Germinal center (tissue), 1 donor: ENCODE measurements around the gene CDK3.
"Not testable (repeated sequence)": the region's sequence is repeated elsewhere in the genome, so short reads cannot be mapped to it uniquely, and the experiment has no call there.

ENCODE experiments used
- DNase-seq: peaks from one replicate; pipeline ENCODE4 v3.0.0; 2012; ENCODE audit warnings: mixed read lengths, low spot score

The CDK3 gene

DNA sequence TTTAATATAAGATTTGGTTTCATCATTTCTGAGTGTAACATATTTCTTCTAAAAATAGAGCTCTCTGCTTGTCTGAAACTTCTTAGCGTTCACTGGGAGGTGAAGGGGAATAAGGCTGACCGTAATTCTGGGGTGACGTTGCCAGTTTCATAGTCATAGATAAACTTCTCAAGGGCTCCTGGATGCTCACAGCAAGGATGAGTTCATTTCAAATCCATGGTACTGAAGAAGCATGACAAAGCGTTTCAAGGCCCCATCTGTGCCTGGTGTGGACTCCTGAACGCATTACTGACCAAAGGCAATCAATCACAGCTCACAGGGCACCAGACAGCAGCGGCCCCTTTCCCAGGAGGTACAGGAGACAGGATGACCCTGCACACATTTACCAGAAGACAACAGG lies 38.5 kb downstream of the CDK3 start:
- no peak for DNase-seq

DNA sequence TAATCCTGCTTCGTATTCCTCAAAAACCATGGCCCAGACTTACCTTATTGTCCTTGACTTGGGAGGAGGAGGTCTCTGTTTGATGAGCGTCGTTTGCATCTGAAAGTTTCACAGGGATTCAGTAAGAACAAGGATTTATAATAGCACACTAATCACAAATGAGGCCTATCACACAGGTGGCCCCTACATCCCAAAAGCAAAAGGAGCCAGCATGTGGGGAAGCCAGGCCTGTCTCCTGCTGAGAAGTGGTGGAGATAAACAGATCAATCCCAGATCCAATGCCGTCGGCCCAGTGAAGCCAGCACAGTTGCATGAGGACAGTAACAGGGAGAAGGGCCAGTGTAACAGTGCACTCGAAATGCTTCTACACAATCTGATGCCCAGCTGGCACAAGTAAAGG lies 39.7 kb downstream of the CDK3 start:
- DNase-seq: no peak

DNA sequence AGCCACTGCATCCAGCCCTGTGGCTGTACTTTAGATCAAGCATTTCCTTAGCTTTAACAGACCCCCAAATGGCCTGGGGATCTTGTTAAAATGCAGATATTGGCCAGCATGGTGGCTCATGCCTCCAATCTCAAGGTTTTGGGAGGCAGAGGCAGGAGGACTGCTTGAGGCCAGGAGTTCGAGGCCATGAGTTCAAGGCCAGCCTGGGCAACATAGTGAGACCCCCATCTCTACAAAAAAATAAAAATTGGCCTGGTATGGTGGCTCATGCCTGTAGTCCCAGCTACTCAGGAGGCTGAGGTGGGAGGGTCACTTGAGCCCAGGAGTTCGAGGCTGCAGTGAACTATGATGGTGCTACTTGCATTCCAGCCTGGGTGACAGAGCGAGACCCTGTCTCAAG lies 42.2 kb downstream of the CDK3 start:
- DNase-seq: not testable (repeated sequence)

DNA sequence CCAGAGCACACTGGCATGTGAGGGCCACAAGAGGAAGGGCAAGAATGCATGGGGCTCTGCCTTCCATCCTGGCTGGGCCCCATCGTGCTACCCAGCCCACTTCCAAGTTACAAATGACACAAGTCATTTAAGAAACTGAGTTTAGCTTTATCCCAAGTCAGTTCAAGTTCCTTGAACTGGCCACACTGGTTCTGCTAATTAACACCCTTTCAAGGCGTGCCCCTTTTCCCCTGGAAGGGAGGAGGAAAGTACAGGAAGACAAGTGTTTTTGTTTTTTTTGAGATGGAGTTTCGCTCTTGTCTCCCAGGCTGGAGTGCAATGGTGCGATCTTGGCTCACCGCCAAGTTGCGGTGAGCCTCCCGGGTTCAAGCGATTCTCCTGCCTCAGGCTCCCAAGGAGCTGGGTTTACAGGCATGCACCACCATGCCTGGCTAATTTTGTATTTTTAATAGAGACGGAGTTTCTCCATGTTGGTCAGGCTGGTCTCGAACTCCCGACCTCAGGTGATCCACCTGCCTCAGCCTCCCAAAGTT lies 43.9 kb downstream of the CDK3 start:
- DNase-seq: not testable (repeated sequence)

DNA sequence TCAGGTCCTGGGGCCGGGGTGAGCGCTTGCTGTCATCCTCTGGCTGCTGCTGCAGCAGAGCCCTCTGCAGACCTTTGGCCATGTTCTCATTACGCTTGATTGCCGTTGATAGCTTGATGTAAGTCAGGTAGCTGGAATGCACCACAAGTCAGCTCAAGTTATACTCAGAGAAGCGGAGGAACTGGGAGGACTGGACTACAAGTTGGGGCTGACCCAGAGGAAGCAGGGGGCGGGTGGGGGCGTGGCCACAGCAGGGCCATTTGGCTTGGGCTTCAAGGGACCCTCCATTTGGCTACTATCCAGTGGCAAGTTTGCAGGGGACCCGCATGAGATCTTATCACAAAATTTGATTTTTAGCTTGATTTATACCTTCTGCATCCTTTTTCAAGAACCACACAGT lies 45.4 kb downstream of the CDK3 start:
- no peak for DNase-seq

DNA sequence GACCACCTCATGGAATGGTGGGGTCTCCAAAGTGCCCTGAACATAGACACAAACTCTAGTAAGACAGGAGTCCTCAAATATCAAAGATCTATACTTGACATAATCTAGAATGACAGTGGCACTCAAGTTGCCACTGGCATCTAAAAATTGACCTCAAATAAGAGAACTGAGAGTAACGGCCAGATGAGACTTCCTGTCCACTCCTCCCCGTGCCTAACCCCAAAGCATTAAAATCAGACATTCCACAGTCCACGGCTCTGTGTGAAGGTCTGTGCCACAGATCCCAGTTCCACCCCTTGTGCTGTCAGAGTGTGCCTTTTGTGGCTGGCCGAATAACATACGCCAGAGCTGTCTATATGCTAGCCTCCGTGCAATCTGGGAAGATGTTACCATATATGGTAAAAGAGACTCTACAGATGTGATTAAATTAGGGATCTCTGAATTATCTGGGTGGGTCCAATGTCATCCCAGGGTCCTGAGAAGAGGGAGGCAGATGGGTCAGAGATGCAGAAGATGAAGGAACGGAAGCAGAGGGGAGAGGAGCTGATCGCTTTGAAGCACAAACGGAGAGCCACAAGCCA lies 47.5 kb downstream of the CDK3 start:
- no peak for DNase-seq

DNA sequence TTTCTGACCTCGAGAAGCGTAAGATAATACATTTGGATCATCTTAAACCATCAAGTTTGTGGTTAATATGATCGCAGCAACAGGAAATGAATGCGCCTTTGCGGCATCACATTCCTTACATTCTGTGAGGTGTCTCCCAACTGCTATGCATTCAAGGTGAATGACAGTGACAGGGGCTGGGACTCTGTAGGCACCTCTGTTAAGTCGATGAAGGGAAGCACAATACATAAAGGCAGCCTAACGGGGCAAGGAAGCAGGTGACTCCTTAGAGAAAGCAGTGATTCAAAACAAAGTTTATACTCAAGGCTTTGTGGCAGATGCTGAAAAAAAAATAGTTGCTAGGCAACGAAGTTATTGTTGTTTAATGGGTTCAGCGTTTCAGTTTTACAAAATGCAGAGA lies 48.1 kb downstream of the CDK3 start:
- DNase-seq: no peak

DNA sequence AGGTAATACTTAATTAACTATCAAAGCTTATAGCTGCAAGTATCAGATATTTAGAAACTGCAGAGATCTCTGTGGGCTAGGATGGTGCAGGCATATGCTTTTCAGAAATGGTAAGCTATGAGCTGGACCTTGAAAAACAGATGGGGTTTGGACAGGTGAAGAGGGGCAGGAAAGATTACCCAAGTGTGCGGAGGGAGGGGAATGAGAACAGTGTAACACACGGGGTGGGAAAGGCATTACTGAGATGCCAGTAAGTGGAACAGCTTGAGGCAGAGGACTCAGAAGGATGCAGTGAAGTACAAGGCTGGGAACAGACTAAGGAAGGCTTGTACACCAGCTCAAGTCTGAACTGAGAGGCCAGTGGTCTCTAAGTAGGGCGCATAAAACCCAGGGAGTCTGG lies 48.6 kb downstream of the CDK3 start:
- DNase-seq: no peak

DNA sequence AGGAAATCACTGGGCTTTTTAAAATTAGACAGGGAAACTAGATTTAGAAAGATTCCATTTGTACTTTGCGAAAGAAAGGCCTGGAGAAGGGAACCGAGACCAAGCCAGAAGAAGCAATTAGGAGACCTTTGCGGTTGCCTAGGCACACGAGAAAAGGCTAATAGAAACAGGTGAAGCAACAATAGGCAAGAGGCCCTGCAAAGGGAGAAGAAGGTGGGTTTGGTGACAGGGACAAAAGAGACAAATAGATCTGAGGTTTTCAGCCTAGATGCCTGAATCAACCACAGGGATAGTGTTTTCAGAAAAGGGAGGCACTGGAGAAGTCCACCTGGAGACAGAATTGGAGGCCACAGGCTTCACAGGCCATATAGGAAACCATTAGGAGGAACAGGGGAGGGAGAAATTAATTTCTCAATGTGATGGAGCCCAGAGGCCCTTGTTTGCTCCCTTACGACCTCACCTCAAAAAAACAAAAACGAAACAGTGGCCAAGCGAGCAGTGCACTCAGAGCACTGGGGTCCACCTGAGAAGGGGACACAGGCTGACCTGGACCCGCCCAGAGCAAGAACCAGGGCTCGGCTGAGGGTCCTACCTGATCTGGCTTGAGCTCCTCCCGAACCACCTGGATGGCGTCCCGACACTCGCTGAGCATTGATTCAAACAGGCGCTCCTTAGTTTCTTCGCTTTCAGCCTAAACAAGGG lies 49.3 kb downstream of the CDK3 start:
- DNase-seq: no peak

DNA sequence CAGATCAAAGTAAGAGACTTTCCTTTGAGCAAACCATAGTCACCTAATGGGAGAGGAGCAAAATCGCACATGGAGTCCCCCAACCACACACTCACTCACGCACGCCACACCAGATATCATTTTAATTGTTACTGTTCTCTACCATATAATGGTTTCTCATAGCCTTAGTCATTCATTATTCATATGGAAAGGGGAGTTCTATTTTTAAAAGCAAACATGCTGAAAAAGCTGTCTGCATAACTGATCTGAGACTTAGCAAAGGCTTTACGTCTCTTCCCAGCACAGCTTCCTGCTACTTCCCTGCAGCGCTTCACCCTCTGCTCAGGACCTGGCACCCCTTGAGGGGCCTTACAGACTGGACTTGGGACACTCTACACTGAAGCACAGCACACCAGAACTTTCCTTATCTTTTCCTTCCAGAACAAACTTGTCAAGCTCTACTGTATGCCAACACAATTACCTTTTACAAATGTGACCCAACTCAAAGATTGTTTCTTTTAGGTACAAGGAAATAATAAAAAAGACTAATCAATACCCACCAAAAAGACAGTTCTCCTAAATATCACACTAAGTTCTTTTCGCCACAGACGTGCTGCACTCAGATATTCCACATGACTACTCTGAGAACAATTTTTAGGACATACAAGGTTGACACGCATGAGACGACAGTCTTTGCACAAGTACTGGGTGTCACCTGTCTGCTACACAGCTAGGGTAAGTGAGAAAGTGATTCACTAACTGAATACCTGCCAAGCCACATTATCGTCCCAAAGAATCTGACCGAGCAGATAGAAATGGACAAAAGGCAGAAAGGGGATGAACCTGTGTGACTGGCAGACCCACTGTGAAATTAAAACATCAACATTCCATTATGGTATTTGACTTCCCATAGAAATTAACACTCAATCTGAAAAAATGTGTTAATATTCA lies 50.1 kb downstream of the CDK3 start:
- no peak for DNase-seq

DNA sequence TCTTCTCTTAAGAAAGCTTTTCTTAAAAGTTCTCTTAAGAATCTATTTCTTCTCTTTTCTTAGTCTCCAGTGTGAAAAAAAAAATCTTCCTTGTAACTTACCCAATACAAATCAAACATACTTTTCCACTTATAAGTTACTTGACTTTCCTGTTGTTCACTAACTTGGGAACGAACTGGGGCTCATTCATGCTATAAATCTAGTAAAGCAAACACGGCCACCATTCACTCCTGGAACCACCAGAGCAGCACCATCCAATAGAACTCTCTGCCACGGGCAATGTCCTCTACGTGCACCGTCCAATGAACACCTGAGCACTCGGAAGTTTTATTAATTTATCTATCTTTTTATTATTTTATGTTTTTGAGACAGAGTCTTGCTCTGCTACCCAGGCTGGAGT lies 50.9 kb downstream of the CDK3 start:
- DNase-seq: no peak

DNA sequence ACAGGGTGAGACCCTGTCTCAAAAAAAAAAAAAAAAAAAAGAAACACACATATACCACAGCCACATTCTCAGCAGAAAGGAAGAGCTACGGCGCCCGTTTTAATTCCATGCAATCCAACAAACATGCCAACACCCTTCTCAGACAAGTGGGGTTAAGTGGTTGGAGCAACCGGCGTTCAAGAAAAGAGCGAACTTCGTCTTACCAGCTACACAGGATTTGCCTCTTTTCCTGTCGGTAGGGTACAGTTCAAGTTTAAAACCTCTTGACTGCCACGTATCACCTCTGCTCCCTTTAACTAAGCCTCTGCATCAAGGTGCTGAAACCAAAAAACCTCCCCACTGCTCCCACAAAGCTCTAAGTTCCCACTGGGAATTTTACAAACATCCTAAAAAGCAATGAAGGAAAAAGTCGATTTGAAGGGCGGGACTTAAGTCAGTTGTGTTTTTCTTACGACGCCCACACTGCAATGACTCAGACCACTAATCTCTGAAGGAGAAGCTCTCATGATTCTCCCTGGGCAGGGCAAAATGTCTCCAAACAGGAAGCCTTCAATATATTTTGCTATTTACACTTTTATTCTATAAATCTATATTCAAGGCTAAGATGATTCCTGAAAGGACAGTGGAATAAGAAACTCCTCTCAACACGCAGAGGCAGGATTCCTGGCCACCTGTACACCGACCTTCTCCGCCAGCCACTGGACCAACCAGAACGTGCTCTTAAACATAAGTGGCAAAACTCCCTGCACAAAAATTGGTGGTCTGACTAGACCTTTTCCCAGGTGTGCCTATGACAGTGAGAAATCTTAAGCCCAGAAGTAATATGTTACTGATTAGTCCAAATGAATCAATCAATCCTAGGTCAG lies 52.8 kb downstream of the CDK3 start:
- DNase-seq: no peak

DNA sequence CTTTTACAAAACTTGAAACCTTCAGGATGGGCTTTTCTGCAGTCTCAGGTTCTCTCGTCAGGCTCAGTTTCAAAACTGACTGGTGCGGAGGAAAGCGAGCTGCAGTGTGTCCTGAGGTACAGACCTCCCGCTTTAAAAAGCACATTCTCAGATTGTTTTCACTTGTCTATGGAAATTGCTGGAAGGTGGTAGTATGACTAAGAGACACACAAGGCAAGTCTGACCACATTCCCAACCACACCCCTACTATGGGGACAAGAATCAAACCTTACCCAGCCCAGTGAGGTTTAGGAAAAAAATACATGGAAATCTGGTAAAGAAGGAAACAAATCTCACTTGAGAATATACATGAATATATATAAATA lies 53.4 kb downstream of the CDK3 start:
- DNase-seq: no peak
